Heart right ventricle (tissue), 16 donors: Measurements from ENCODE around the gene AP1M1. TPM values are rescaled to one million over a fixed set of nuclear protein-coding genes. Genes with fewer than 3 reads are reported as not detected.

Source experiments
- ATAC-seq, 8 donors: fragments of 200-7000 bp; cut with Tn5 transposase; one replicate each; pipeline ENCODE4 v1.9.1; 2020; ENCODE audit warnings: mild to moderate bottlenecking in 8 of 8, moderate library complexity in 8 of 8, moderate number of reproducible peaks in 1 of 8
- DNase-seq, 2 donors: peaks; one replicate each; pipeline ENCODE4 v3.0.0-alpha.2; 2020
- H3K27ac ChIP-seq, 10 donors: fragments of 200-600 bp; sonication (generic) in 2 of 10; one replicate each; pipeline versions ENCODE4 v1.5.0 to v1.8.0; 2020 to 2022; ENCODE audit warnings: mild to moderate bottlenecking in 3 of 10
- H3K27me3 ChIP-seq, 7 donors: fragments of 200-600 bp; one replicate each; pipeline ENCODE4 v1.8.0; 2021 to 2022; ENCODE audit warnings: mild to moderate bottlenecking in 2 of 7
- H3K36me3 ChIP-seq, 9 donors: fragments of 200-600 bp; sonication (generic) in 1 of 9; one replicate each; pipeline versions ENCODE4 v1.5.0 to v1.8.0; 2020 to 2022; ENCODE audit warnings: mild to moderate bottlenecking in 2 of 9
- H3K4me1 ChIP-seq, 9 donors: fragments of 200-600 bp; sonication (generic) in 1 of 9; one replicate each; pipeline versions ENCODE4 v1.5.0 to v1.8.0; 2020 to 2022; ENCODE audit warnings: mild to moderate bottlenecking in 4 of 9
- H3K4me3 ChIP-seq, 10 donors: fragments of 200-600 bp; sonication (generic) in 2 of 10; one replicate each; pipeline versions ENCODE4 v1.5.0 to v1.8.0; 2020 to 2022; ENCODE audit warnings: mild to moderate bottlenecking in 7 of 10, moderate library complexity in 2 of 10
- H3K9me3 ChIP-seq, 11 donors: fragments of 200-600 bp in 10 of 11; sonication (generic) in 2 of 11; one replicate each; pipeline versions ENCODE4 v1.5.0 to v1.8.0; 2013 to 2022; ENCODE audit warnings: mild to moderate bottlenecking in 2 of 11, control low read depth in 1 of 11, moderate library complexity in 1 of 11
- CTCF ChIP-seq, 9 donors: fragments of 200-600 bp; sonication (generic) in 2 of 9; IDR thresholded peaks; one replicate each; pipeline versions ENCODE4 v1.5.0 to v1.8.0; 2021 to 2022; ENCODE audit warnings: antibody characterized with exemption in 9 of 9, mild to moderate bottlenecking in 5 of 9, moderate library complexity in 1 of 9
- WGBS, 2 donors: extraction: QIAGEN DNeasy Blood & Tissue Kit; methylation state at CpG; one replicate each; pipeline ENCODE4 v1.1.7; 2013; ENCODE audit warnings: inconsistent platforms in 1 of 2; 5-methylcytosine and 5-hydroxymethylcytosine counted together
- intact Hi-C, 10 donors: fragments of 100-400 bp; cut with DNase I; formaldehyde crosslinking; loops; one replicate each; pipeline versions ENCODE4 v1.11.1 to v1.14.2; 2022
- polyA plus RNA-seq, 2 donors: library from polyadenylated mRNA; stranded (reverse); fragments of 200-250 nt; gene quantifications; one replicate each; pipeline ENCODE4 v1.2.3, GENCODE V29; 2013
- total RNA-seq, 10 donors: library from RNA; stranded (reverse); fragmentation: NEBNext Ultra II Directional in 3 of 10; extraction: Animal tissue kit (Norgen Biotek cat#: 25700) in 3 of 10; gene quantifications; one replicate each; pipeline versions ENCODE4 v1.2.1 to v1.2.4, GENCODE V29; 2021 to 2023
- donor health status: Arrhythmogenic right ventricular cardiomyopathy.
- donor health status: ischemic (EF 13 %, LVEDD 7.1; RV severe dilation, severe dysfunction).
- donor health status: healthy with polysubstance abuse.
- donor health status: DM: no; HTN: yes; CAD: no.
- donor health status: DM: no; HTN: no; CAD: no.
- donor health status: ischemic (EF 25% LVEDD 6.9; RV normal size, moderate dysfunction).
- donor health status: ischemic (EF 25% LVEDD 5.7; RV mildly dilated, moderate dysfunction).
- donor health status: healthy.
- donor health status: DM: yes; HTN: yes; CAD: no.
- donor health status: Ischemic cardiomyopathy.
- donor health status: ischemic (EF 35%, LVEDD 5.7; RV mildly dilated, moderate dysfunction).
- donor health status: nonischemic (EF 11% LVEDD 7.7; RV severe dilation, severe dysfunction).
- donor health status: DM: yes; HTN: yes; CAD: no.
- donor health status: PGD.
- donor health status: ischemic (EF 29% LVEDD 5.4; RV normal size, mild dysfunction).
- donor health status: nonischemic (EF 23%, LVEDD 6.1; RV moderate dilation, normal function).

The AP1M1 gene
- total and polyA plus RNA-seq, 12 donors: 25.5 to 79.0 (median 47.0) TPM

GRCh38 chr19:16285769-16286498 is 88.2 kb downstream of the AP1M1 start:
- Histone ChIP-seq H3K9me3 (peaks cover 0 to 5% (median 0%) of the 10 kb centered on the region in 11 donors), H3K27ac (peak overlapping the region; percentile 87 to 99 (median 98)), H3K4me1 (peaks cover 13 to 86% (median 65%) of the 10 kb centered on the region in 9 donors), H3K36me3 (no peaks in the 10 kb centered on the region), H3K4me3 (peak overlapping the region in 2 of 10 donors; percentile 12 to 26), H3K27me3 (no peaks in the 10 kb centered on the region)
- peak in 1 of 8 donors; percentile 7 for ATAC-seq
- 23 to 27% methylated on average over 22 of the region's 22 CpGs for WGBS, 2 donors
- no peak for TF ChIP-seq CTCF (IDR thresholded peaks at IDR 0.05)
- intact Hi-C loops: loop anchor here in 4 of 10 donors (2.0 to 5.0 kb wide), 2 partner anchors 31 to 36 kb away; partner anchors contain the start of gene KLF2 (in 3 of the 4)
- peak; percentile 28 to 39 for DNase-seq

- H3K36me3 ChIP-seq: no peaks in the 10 kb centered on the region
- peaks cover 0 to 5% (median 0%) of the 10 kb centered on the region in 11 donors for H3K9me3 ChIP-seq
- intact Hi-C loops: loop anchor here in 3 of 10 donors (5.0 kb wide), 1 partner anchor 34 kb away; the partner anchor contains the start of gene KLF2 (in 3 of the 3)
- H3K27me3 ChIP-seq: no peaks in the 10 kb centered on the region
- ATAC-seq: no peak
- no peak for TF ChIP-seq CTCF (IDR thresholded peaks at IDR 0.05)
- WGBS, 2 donors: 56 to 62% methylated on average over 9 of the region's 9 CpGs
- no peak overlapping the region for H3K4me3 ChIP-seq
- peaks cover 13 to 88% (median 69%) of the 10 kb centered on the region in 9 donors for H3K4me1 ChIP-seq
- peak overlapping the region in 8 of 10 donors; percentile 17 to 99 (median 85) for H3K27ac ChIP-seq
- peak in 1 of 2 donors; percentile 54 for DNase-seq
Measured at GRCh38 chr19:16288544-16288943, 90.8 kb downstream of the AP1M1 start.

- Histone ChIP-seq H3K4me3 (no peak overlapping the region), H3K36me3 (no peaks in the 10 kb centered on the region), H3K9me3 (peaks cover 0 to 5% (median 0%) of the 10 kb centered on the region in 11 donors), H3K27ac (peak overlapping the region in 7 of 10 donors; percentile 57 to 99 (median 73)), H3K4me1 (peaks cover 14 to 88% (median 68%) of the 10 kb centered on the region in 9 donors), H3K27me3 (no peaks in the 10 kb centered on the region)
- TF ChIP-seq CTCF (IDR thresholded peaks at IDR 0.05): no peak
- ATAC-seq (no peak), DNase-seq (no peak)
- WGBS, 2 donors: 74 to 76% methylated on average over 7 of the region's 7 CpGs
- intact Hi-C loops: loop anchor here in 3 of 10 donors (5.0 kb wide), 1 partner anchor 33 kb away; the partner anchor contains the start of gene KLF2 (in 3 of the 3)
Measured at GRCh38 chr19:16289594-16289993, 91.9 kb downstream of the AP1M1 start.

- 69 to 73% methylated on average over 10 of the region's 10 CpGs for WGBS, 2 donors
- peak in 6 of 8 donors; percentile 18 to 58 (median 38) for ATAC-seq
- peaks cover 0 to 5% (median 0%) of the 10 kb centered on the region in 11 donors for H3K9me3 ChIP-seq
- H3K4me3 ChIP-seq: no peak overlapping the region
- no peaks in the 10 kb centered on the region for H3K36me3 ChIP-seq
- H3K27ac ChIP-seq: peak overlapping the region; percentile 46 to 99 (median 68)
- TF ChIP-seq CTCF (IDR thresholded peaks at IDR 0.05): no peak
- H3K27me3 ChIP-seq: no peaks in the 10 kb centered on the region
- H3K4me1 ChIP-seq: peaks cover 14 to 78% (median 59%) of the 10 kb centered on the region in 9 donors
- peak; percentile 23 to 50 for DNase-seq
- intact Hi-C loops: loop anchor here in 1 of 10 donors (5.0 kb wide), 1 partner anchor 33 kb away; no protein-coding TSS in a partner anchor
Measured at GRCh38 chr19:16290692-16291091, 93.0 kb downstream of the AP1M1 start.
